Astrocyte of the hippocampus (primary cell): ENCODE results near the gene DUSP22.

Experiments
- DNase-seq: peaks from one replicate; pipeline ENCODE4 v3.0.0; 2011; ENCODE audit warnings: low read depth, low spot score

Gene DUSP22

GRCh38 chr6:308768-309167, 16.5 kb downstream of the DUSP22 start:
- no peak for DNase-seq

GRCh38 chr6:309947-310346, 17.7 kb downstream of the DUSP22 start:
- DNase-seq = no peak

- DNase-seq = no peak
Observed at GRCh38 chr6:310671-311070, 18.4 kb downstream of the DUSP22 start.

GRCh38 chr6:311679-312220, 19.5 kb downstream of the DUSP22 start:
- DNase-seq = peak; percentile 16

GRCh38 chr6:313087-313486, 20.8 kb downstream of the DUSP22 start:
- DNase-seq = no peak

- DNase-seq = no peak
Observed at GRCh38 chr6:313917-314316, 21.6 kb downstream of the DUSP22 start.

- no peak for DNase-seq
Observed at GRCh38 chr6:314377-314776, 22.1 kb downstream of the DUSP22 start.

GRCh38 chr6:315226-315625, 22.9 kb downstream of the DUSP22 start:
- DNase-seq = no peak

- DNase-seq = peak; percentile 41
Observed at GRCh38 chr6:315921-316752, 23.9 kb downstream of the DUSP22 start.

GRCh38 chr6:316753-317038, 24.4 kb downstream of the DUSP22 start:
- DNase-seq = no peak

- no peak for DNase-seq
Observed at GRCh38 chr6:317060-317447, 24.8 kb downstream of the DUSP22 start.

- no peak for DNase-seq
Observed at GRCh38 chr6:317448-318144, 25.3 kb downstream of the DUSP22 start.

GRCh38 chr6:318243-318890, 26.1 kb downstream of the DUSP22 start:
- no peak for DNase-seq

- no peak for DNase-seq
Observed at GRCh38 chr6:319177-320131, 27.2 kb downstream of the DUSP22 start.

GRCh38 chr6:320351-321157, 28.3 kb downstream of the DUSP22 start:
- no peak for DNase-seq

- no peak for DNase-seq
Observed at GRCh38 chr6:321158-321438, 28.8 kb downstream of the DUSP22 start.

GRCh38 chr6:321536-322258, 29.4 kb downstream of the DUSP22 start:
- no peak for DNase-seq

GRCh38 chr6:322259-322930, 30.1 kb downstream of the DUSP22 start:
- DNase-seq = no peak

- DNase-seq = no peak
Observed at GRCh38 chr6:322940-323729, 30.8 kb downstream of the DUSP22 start.
